Chondrocyte (in vitro differentiated cells): ENCODE results near the gene COL4A3. TPM values are rescaled to one million over a fixed set of nuclear protein-coding genes. Genes with fewer than 3 reads are reported as not detected.

Experiments
- DNase-seq: peaks from one replicate; pipeline ENCODE4 v3.0.0; 2021; ENCODE audit warnings: mixed read lengths, low spot score
- H3K27ac Mint-ChIP-seq: one replicate; pipeline ENCODE4 v1.8.0; 2021; ENCODE audit warnings: mild to moderate bottlenecking, moderate library complexity, mixed read lengths; ENCODE audit not compliant: unreplicated experiment
- H3K27me3 Mint-ChIP-seq: 2 replicates; pipeline ENCODE4 v1.8.0; 2021; ENCODE audit warnings: low read depth, mixed read lengths
- H3K36me3 Mint-ChIP-seq: 2 replicates; pipeline ENCODE4 v1.8.0; 2021; ENCODE audit warnings: low read depth, mixed read lengths
- H3K4me1 Mint-ChIP-seq: 2 replicates; pipeline ENCODE4 v1.8.0; 2021; ENCODE audit warnings: low read depth, mild to moderate bottlenecking, mixed read lengths
- H3K4me3 Mint-ChIP-seq: one replicate; pipeline ENCODE4 v1.8.0; 2021; ENCODE audit warnings: mild to moderate bottlenecking, moderate library complexity, mixed read lengths; ENCODE audit not compliant: unreplicated experiment
- H3K9me3 Mint-ChIP-seq: 2 replicates; pipeline ENCODE4 v1.8.0; 2021; ENCODE audit warnings: low read depth, mixed read lengths
- CTCF ChIP-seq: fragments of 200-600 bp; sonication (generic); IDR thresholded peaks from 2 replicates; pipeline ENCODE4 v1.5.0; 2021; ENCODE audit warnings: antibody characterized with exemption, mild to moderate bottlenecking, moderate library complexity
- total RNA-seq: library from RNA; stranded (reverse); gene quantifications from 3 replicates; pipeline ENCODE4 v1.2.1, GENCODE V29; 2021

COL4A3 gene
- total RNA-seq, 1 donor from 2014 or later: 1.2 TPM

- no peak for TF ChIP-seq CTCF
- H3K9me3 Mint-ChIP-seq: no peaks in the 10 kb centered on the region
These were observed 26.9 kb downstream of the COL4A3 start for GRCh38 chr2:227191367-227191766.

GRCh38 chr2:227192491-227192890 lies 28.1 kb downstream of the COL4A3 start:
- Mint-ChIP-seq H3K4me3 (no peak overlapping the region), H3K4me1 (peaks cover 31% of the 10 kb centered on the region)
- no peak for TF ChIP-seq CTCF

More at GRCh38 chr2:227191367-227191766, 26.9 kb downstream of the COL4A3 start:
- H3K36me3 Mint-ChIP-seq: no peaks in the 10 kb centered on the region
- H3K4me1 Mint-ChIP-seq: peaks cover 36% of the 10 kb centered on the region
- no peak overlapping the region for H3K27ac Mint-ChIP-seq
- no peaks in the 10 kb centered on the region for H3K27me3 Mint-ChIP-seq
- DNase-seq: no peak
- no peak overlapping the region for H3K4me3 Mint-ChIP-seq

GRCh38 chr2:227194219-227194618 lies 29.8 kb downstream of the COL4A3 start:
- H3K27me3 Mint-ChIP-seq: no peaks in the 10 kb centered on the region

More at GRCh38 chr2:227192491-227192890, 28.1 kb downstream of the COL4A3 start:
- H3K27ac Mint-ChIP-seq: no peak overlapping the region
- no peaks in the 10 kb centered on the region for H3K9me3 Mint-ChIP-seq
- H3K27me3 Mint-ChIP-seq: no peaks in the 10 kb centered on the region
- no peak for DNase-seq
- H3K36me3 Mint-ChIP-seq: no peaks in the 10 kb centered on the region

GRCh38 chr2:227198866-227199265 lies 34.4 kb downstream of the COL4A3 start:
- Mint-ChIP-seq H3K36me3 (no peaks in the 10 kb centered on the region), H3K4me1 (no peaks in the 10 kb centered on the region), H3K27me3 (no peaks in the 10 kb centered on the region), H3K4me3 (no peak overlapping the region), H3K9me3 (no peaks in the 10 kb centered on the region), H3K27ac (no peak overlapping the region)
- no peak for TF ChIP-seq CTCF
- DNase-seq: no peak

More at GRCh38 chr2:227194219-227194618, 29.8 kb downstream of the COL4A3 start:
- Mint-ChIP-seq H3K4me1 (peaks cover 14% of the 10 kb centered on the region), H3K36me3 (no peaks in the 10 kb centered on the region), H3K4me3 (no peak overlapping the region), H3K27ac (no peak overlapping the region), H3K9me3 (no peaks in the 10 kb centered on the region)
- no peak for DNase-seq
- TF ChIP-seq CTCF: no peak

- DNase-seq: no peak
- H3K36me3 Mint-ChIP-seq: no peaks in the 10 kb centered on the region
- H3K27ac Mint-ChIP-seq: no peak overlapping the region
- H3K4me3 Mint-ChIP-seq: no peak overlapping the region
- no peaks in the 10 kb centered on the region for H3K27me3 Mint-ChIP-seq
- TF ChIP-seq CTCF: no peak
- no peaks in the 10 kb centered on the region for H3K4me1 Mint-ChIP-seq
- H3K9me3 Mint-ChIP-seq: no peaks in the 10 kb centered on the region
These were observed 37.3 kb downstream of the COL4A3 start for GRCh38 chr2:227201771-227202170.
